Uterus (tissue), 4 donors: ENCODE measurements around the gene TNFRSF14. TPM values are rescaled to one million over a fixed set of nuclear protein-coding genes. Genes with fewer than 3 reads are reported as not detected.

Experiments
- DNase-seq, 2 donors: peaks; one replicate each; pipeline ENCODE4 v3.0.0-alpha.2; 2019 to 2020
- H3K27ac ChIP-seq, 2 donors: fragments of 200-600 bp; sonication (generic); 1 replicate in 1 of 2; 2 replicates in 1 of 2; pipeline ENCODE4 v1.5.1; 2016 to 2018
- H3K27me3 ChIP-seq, 2 donors: fragments of 200-600 bp; sonication (generic); one replicate each; pipeline ENCODE4 v1.5.1; 2018 to 2019; ENCODE audit warnings: control low read depth in 1 of 2
- H3K36me3 ChIP-seq, 2 donors: fragments of 200-600 bp; sonication (generic); one replicate each; pipeline ENCODE4 v1.5.1; 2019; ENCODE audit warnings: control low read depth in 1 of 2
- H3K4me1 ChIP-seq, 2 donors: fragments of 200-600 bp; sonication (generic); one replicate each; pipeline ENCODE4 v1.5.1; 2018 to 2019; ENCODE audit warnings: control low read depth in 1 of 2
- H3K4me3 ChIP-seq, 2 donors: fragments of 200-600 bp; sonication (generic); 1 replicate in 1 of 2; 2 replicates in 1 of 2; pipeline ENCODE4 v1.5.1; 2018 to 2019; ENCODE audit warnings: mild to moderate bottlenecking in 1 of 2
- H3K9me3 ChIP-seq, 2 donors: fragments of 200-600 bp; sonication (generic); one replicate each; pipeline ENCODE4 v1.5.1; 2019; ENCODE audit warnings: control low read depth in 1 of 2
- POLR2A ChIP-seq, 2 donors: fragments of 450-650 bp; IDR thresholded peaks; one replicate each; pipeline ENCODE4 v1.6.1; 2016; ENCODE audit warnings: antibody characterized with exemption in 2 of 2, mild to moderate bottlenecking in 1 of 2, moderate library complexity in 1 of 2
- intact Hi-C: fragments of 100-400 bp; cut with DNase I; formaldehyde crosslinking; loops from one replicate; pipeline ENCODE4 v1.15.1; 2023; ENCODE audit warnings: low total_unique reads
- total RNA-seq, 4 donors: library from RNA; depleted of rRNA in 3 of 4; stranded (reverse); fragments of >200 nt in 3 of 4; gene quantifications; one replicate each; pipeline versions ENCODE4 v1.1.0 to v1.2.4, GENCODE V29; 2014 to 2023
- TF ChIP-seq, protein P1 (sequence below), 4 experiments: fragments of 200-600 bp in 2 of 4; fragments of 450-650 bp in 2 of 4; sonication (generic) in 2 of 4; IDR thresholded peaks; one replicate each; pipeline ENCODE4 v1.5.1; 2016 to 2019; ENCODE audit warnings: antibody characterized with exemption in 4 of 4, mild to moderate bottlenecking in 2 of 4, moderate library complexity in 1 of 4
- donor health status: DM: yes; HTN: yes; CAD: no.

Gene TNFRSF14
- total RNA-seq, 4 donors from 2014 or later: 17.5 to 102 (median 47.7) TPM

DNA sequence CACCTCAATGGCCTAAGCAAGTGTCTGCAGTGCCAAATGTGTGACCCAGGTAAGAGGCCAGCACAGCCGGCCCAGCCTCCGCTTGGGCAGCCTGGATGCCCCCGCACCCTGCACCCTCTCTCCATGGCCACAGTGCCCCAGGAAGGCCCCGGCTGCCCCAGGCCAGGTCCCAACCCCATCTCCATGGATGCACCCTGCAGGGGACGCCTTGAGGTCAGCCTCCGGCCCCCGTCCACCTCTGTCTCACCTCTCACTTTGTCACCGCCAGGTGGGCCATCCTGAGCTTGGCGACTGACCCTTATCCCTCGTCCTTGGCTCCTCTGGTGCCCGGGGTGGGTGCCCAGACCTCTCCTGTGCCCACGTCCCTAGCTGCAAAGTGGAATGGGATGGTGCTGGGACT is 2.2 kb downstream of the TNFRSF14 start:
- H3K27ac ChIP-seq: no peak overlapping the region
- H3K36me3 ChIP-seq: no peaks in the 10 kb centered on the region
- TF ChIP-seq, protein P1, sequence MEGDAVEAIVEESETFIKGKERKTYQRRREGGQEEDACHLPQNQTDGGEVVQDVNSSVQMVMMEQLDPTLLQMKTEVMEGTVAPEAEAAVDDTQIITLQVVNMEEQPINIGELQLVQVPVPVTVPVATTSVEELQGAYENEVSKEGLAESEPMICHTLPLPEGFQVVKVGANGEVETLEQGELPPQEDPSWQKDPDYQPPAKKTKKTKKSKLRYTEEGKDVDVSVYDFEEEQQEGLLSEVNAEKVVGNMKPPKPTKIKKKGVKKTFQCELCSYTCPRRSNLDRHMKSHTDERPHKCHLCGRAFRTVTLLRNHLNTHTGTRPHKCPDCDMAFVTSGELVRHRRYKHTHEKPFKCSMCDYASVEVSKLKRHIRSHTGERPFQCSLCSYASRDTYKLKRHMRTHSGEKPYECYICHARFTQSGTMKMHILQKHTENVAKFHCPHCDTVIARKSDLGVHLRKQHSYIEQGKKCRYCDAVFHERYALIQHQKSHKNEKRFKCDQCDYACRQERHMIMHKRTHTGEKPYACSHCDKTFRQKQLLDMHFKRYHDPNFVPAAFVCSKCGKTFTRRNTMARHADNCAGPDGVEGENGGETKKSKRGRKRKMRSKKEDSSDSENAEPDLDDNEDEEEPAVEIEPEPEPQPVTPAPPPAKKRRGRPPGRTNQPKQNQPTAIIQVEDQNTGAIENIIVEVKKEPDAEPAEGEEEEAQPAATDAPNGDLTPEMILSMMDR (IDR thresholded peaks at IDR 0.05): no peak
- TF ChIP-seq POLR2A (IDR thresholded peaks at IDR 0.05): no peak
- H3K4me1 ChIP-seq: peaks cover 0 to 7% of the 10 kb centered on the region in 2 donors
- H3K27me3 ChIP-seq: no peaks in the 10 kb centered on the region
- H3K9me3 ChIP-seq: no peaks in the 10 kb centered on the region
- DNase-seq: no peak
- intact Hi-C loops: no loop called here
- no peak overlapping the region for H3K4me3 ChIP-seq

DNA sequence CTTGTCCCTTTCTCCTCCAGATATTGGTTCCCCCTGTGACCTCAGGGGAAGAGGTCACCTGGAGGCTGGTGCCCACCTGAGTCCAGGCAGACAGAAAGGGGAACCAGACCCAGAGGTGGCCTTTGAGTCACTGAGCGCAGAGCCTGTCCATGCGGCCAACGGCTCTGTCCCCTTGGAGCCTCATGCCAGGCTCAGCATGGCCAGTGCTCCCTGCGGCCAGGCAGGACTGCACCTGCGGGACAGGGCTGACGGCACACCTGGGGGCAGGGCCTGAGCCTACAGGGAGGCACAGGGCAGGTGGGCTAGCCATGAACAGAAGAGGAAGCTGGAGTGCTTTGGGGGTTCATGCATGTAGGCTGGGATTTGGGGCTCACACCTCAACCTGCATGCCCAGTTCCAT is 2.7 kb downstream of the TNFRSF14 start:
- TF ChIP-seq, protein P1 (IDR thresholded peaks at IDR 0.05): no peak
- TF ChIP-seq POLR2A (IDR thresholded peaks at IDR 0.05): no peak
- no peak for DNase-seq
- Histone ChIP-seq H3K4me1 (peaks cover 0 to 7% of the 10 kb centered on the region in 2 donors), H3K9me3 (no peaks in the 10 kb centered on the region), H3K27ac (no peak overlapping the region), H3K4me3 (no peak overlapping the region), H3K27me3 (no peaks in the 10 kb centered on the region), H3K36me3 (no peaks in the 10 kb centered on the region)
- intact Hi-C loops: no loop called here

DNA sequence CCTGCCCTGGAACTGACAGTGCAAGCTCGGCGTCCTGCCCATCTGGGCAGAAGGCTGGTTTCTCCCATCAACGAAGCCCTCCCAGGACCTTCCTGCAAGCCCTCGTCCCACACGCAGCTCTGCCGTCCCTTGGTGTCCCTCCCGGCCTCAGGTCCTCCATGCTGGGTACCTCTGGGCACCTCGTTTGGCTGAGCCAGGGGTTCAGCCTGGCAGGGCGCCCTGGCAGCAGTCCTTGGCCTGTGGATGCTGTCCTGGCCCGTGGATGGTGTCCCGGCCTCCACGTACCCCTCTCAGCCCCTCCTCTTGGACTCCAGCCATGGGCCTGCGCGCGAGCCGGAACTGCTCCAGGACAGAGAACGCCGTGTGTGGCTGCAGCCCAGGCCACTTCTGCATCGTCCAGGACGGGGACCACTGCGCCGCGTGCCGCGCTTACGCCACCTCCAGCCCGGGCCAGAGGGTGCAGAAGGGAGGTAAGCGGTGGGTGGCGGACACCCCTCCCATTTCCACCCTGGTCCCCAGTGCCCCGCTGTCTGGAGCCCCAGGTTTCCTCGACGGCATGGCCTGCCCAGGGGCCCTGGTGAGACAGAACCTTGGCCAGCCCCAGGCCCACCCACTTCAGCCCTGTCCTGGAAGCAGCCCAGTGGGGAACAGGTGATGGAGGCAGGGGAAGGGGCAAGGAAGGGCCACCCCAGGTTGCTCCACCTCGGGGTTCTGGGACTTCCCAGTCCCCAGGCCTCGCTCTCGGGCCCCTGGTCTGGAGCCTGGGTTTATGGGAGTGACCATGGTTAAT is 3.5 kb downstream of the TNFRSF14 start:
- Histone ChIP-seq H3K27me3 (no peaks in the 10 kb centered on the region), H3K4me3 (no peak overlapping the region), H3K27ac (no peak overlapping the region), H3K4me1 (peaks cover 0 to 7% of the 10 kb centered on the region in 2 donors), H3K9me3 (no peaks in the 10 kb centered on the region), H3K36me3 (no peaks in the 10 kb centered on the region)
- intact Hi-C loops: no loop called here
- TF ChIP-seq, protein P1 (IDR thresholded peaks at IDR 0.05): no peak
- DNase-seq: no peak

DNA sequence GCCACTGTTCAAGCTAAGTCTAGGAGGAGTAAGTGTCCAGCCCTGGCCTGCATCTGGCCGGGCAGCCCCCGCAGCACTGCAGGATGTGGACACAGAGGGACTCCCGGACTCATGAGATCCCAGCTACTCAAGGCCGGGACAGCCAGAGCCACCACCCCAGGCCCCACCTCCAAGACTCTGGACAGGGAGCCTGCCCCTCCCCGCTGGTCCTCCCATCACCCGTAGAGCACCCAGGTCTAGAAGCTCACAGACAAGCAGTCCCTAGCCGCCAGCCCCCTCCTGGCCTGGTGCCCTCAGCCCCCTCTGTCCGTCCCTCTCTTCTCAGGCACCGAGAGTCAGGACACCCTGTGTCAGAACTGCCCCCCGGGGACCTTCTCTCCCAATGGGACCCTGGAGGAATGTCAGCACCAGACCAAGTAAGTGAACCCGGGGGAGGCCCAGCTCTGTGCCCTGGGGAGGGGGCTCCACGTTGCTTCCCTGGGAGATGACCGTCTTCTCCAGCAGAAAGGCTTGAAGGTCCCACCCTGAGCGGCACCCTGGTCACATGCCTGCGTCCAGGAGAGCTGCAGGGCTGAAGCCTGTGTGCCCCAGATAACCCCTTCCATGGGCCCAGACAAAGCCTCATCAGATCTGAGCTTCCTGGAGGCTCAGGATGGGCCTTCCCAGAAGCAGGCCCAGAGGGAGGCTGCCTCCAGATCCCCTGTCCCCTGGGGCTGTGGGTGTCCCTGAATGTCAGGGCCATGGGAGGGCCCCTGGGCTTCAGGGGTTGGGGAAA is 4.3 kb downstream of the TNFRSF14 start:
- DNase-seq: no peak
- H3K27me3 ChIP-seq: no peaks in the 10 kb centered on the region

More for the DNA sequence above, 4.3 kb downstream of the TNFRSF14 start:
- Histone ChIP-seq H3K4me1 (peaks cover 0 to under 1% of the 10 kb centered on the region in 2 donors), H3K4me3 (no peak overlapping the region), H3K9me3 (no peaks in the 10 kb centered on the region), H3K36me3 (no peaks in the 10 kb centered on the region), H3K27ac (no peak overlapping the region)
- intact Hi-C loops: no loop called here
- TF ChIP-seq, protein P1 (IDR thresholded peaks at IDR 0.05): no peak
- no peak for TF ChIP-seq POLR2A (IDR thresholded peaks at IDR 0.05)
